Keratinocyte (primary cell): ENCODE data around the gene PRKAG2. TPM values are rescaled to one million over a fixed set of nuclear protein-coding genes. Genes with fewer than 3 reads are reported as not detected.

Source experiments
- DNase-seq: peaks from one replicate; pipeline ENCODE4 v3.0.0-alpha.2; 2011; ENCODE audit warnings: low read depth, missing footprints, low spot score
- FAIRE-seq: peaks from 2 replicates; lab custom pipeline; 2011; peaks lifted over from hg19 to GRCh38; lab: Jason Lieb, UNC
- H2AFZ ChIP-seq: 2 replicates; pipeline ENCODE4 v1.6.0; 2012; ENCODE audit warnings: low read length, control low read depth, inconsistent platforms; ENCODE audit not compliant: control insufficient read depth
- H3K27ac ChIP-seq: 2 replicates; pipeline ENCODE4 v1.5.1; 2011; ENCODE audit warnings: low read length; ENCODE audit not compliant: control insufficient read depth, insufficient read depth
- H3K27me3 ChIP-seq: 3 replicates; pipeline ENCODE4 v1.6.0; 2011; ENCODE audit warnings: low read length; ENCODE audit not compliant: control insufficient read depth, insufficient read depth; ENCODE audit errors: extremely low read depth
- H3K36me3 ChIP-seq, 2 experiments: 2 replicates in 1 of 2; 3 replicates in 1 of 2; pipeline ENCODE4 v1.5.1; 2011; ENCODE audit warnings: low read length in 2 of 2, mild to moderate bottlenecking in 1 of 2; ENCODE audit not compliant: control insufficient read depth in 2 of 2, insufficient read depth in 2 of 2; ENCODE audit errors: extremely low read depth in 1 of 2
- H3K4me1 ChIP-seq: 3 replicates; pipeline ENCODE4 v1.5.1; 2011; ENCODE audit warnings: low read length; ENCODE audit not compliant: control insufficient read depth, insufficient read depth; ENCODE audit errors: extremely low read depth
- H3K4me2 ChIP-seq: 3 replicates; pipeline ENCODE4 v1.6.0; 2011; ENCODE audit warnings: low read depth, low read length; ENCODE audit not compliant: control insufficient read depth, insufficient read depth; ENCODE audit errors: extremely low read depth
- H3K4me3 ChIP-seq, 3 experiments: fragments of 200-600 bp in 1 of 3; sonication (generic) in 1 of 3; 2 replicates in 2 of 3; 3 replicates in 1 of 3; pipeline ENCODE4 v1.5.1; 2011 to 2016; ENCODE audit warnings: low read length in 3 of 3, mild to moderate bottlenecking in 3 of 3, control low read depth in 2 of 3, inconsistent platforms in 1 of 3, low read depth in 1 of 3, mixed read lengths in 1 of 3, mixed run types in 1 of 3, moderate library complexity in 1 of 3; ENCODE audit not compliant: control insufficient read depth in 2 of 3, insufficient read depth in 2 of 3; ENCODE audit errors: extremely low read depth in 1 of 3
- H3K79me2 ChIP-seq: 2 replicates; pipeline ENCODE4 v1.6.0; 2012; ENCODE audit warnings: low read length; ENCODE audit not compliant: control insufficient read depth, insufficient read depth
- H3K9ac ChIP-seq: 3 replicates; pipeline ENCODE4 v1.6.0; 2011; ENCODE audit warnings: low read length; ENCODE audit not compliant: control insufficient read depth, insufficient read depth; ENCODE audit errors: extremely low read depth
- H3K9me1 ChIP-seq: 3 replicates; pipeline ENCODE4 v1.6.0; 2011; ENCODE audit warnings: low read length; ENCODE audit not compliant: control insufficient read depth, insufficient read depth; ENCODE audit errors: extremely low read depth
- H3K9me3 ChIP-seq: 2 replicates; pipeline ENCODE4 v1.5.1; 2012; ENCODE audit warnings: low read depth, low read length; ENCODE audit not compliant: control insufficient read depth
- H4K20me1 ChIP-seq: 3 replicates; pipeline ENCODE4 v1.6.0; 2011; ENCODE audit warnings: low read length; ENCODE audit not compliant: control insufficient read depth, insufficient read depth; ENCODE audit errors: extremely low read depth
- EZH2 ChIP-seq: IDR thresholded peaks from one replicate; pipeline ENCODE4 v1.6.1; 2012; ENCODE audit warnings: inconsistent platforms, mild to moderate bottlenecking, low read length, moderate library complexity
- dilution Hi-C: fragments of 300-500 bp; cut with MboI; formaldehyde crosslinking; loops from one replicate; pipeline ENCODE4 v1.7.0; 2020; ENCODE audit warnings: low sequenced_read_pairs; ENCODE audit not compliant: extremely low pct_ligation_motif_present
- polyA plus RNA-seq, 5 experiments: library from polyadenylated mRNA; depleted of rRNA in 3 of 5; stranded (reverse) in 3 of 5; stranded (forward) in 1 of 5; unstranded in 1 of 5; fragments of >200 nt; gene quantifications; 1 replicate in 1 of 5; 2 replicates in 3 of 5; 3 replicates in 1 of 5; pipeline versions ENCODE4 v1.2.1 to v1.2.3, GENCODE V29; 2011 to 2012; ENCODE audit warnings: missing spikeins in 2 of 5, low read depth in 1 of 5, low replicate concordance in 1 of 5
- TF ChIP-seq, protein P1 (sequence below), 3 experiments: IDR thresholded peaks in 1 of 3; conservative IDR thresholded peaks in 1 of 3; optimal IDR thresholded peaks in 1 of 3; 2 replicates in 2 of 3; 3 replicates in 1 of 3; pipeline versions ENCODE3 to v1.5.1; 2011; ENCODE audit warnings: low read length in 3 of 3, mild to moderate bottlenecking in 3 of 3, moderate library complexity in 2 of 3, control low read depth in 1 of 3, inconsistent platforms in 1 of 3; ENCODE audit not compliant: insufficient read depth in 2 of 3; ENCODE audit errors: extremely low read depth in 1 of 3

Gene PRKAG2
- polyA plus RNA-seq, 1 donor (not counting 4 experiments of a cell fraction or from before 2014, with no cell fraction given): 39.5 TPM

DNA sequence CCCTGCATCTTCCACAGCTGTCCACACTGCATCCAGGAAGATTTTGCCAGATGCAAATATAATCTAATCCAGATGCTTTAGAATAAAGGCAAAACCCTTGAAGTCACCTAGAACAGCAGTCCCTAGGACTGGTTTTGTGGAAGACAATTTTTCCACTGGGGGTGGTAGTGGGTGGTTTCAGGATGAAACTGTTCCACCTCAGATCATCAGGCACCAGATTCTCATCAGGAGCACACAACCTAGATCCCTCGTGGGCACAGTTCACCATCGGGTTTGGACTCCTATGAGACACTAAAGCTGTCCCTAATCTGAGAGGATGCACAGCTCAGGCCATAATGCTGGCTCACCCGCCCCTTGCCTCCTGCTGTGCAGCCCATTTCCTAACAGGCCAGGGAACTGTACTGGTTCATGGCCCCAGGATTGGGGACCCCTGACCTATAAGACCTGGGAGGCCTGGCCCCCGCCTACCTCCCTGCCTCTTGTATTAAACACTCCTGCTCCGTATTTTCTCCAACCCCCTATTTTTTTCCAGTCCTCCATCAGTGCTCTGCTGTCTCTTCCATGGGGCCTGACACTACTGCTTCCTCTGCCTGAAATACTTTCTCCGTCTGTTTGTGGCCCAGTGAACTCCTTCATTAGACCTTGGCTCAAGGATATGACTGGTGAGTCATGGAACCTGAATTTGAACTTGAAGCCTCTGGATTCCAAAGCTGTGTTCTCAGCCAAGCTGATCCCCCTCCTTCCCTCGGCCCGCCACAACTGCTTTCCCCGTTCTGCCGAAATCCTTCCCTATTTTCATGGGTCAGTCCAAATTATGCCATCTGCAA, 277.3 kb downstream of the PRKAG2 start:
- Histone ChIP-seq H3K9me3 (no peaks in the 10 kb centered on the region), H3K9me1 (no peaks in the 10 kb centered on the region), H3K4me1 (peaks cover 37% of the 10 kb centered on the region), H4K20me1 (no peaks in the 10 kb centered on the region), H3K36me3 (peaks cover 3% of the 10 kb centered on the region in 2 experiments), H3K27me3 (no peaks in the 10 kb centered on the region), H3K4me2 (peak overlapping the region; percentile 70), H3K9ac (peak overlapping the region; percentile 29), H3K27ac (peak overlapping the region; percentile 65), H3K79me2 (peaks cover 42% of the 10 kb centered on the region), H3K4me3 (peak overlapping the region in 2 of 3 experiments; percentile 13 to 16), H2AFZ (no peak overlapping the region)
- TF ChIP-seq, protein P1, sequence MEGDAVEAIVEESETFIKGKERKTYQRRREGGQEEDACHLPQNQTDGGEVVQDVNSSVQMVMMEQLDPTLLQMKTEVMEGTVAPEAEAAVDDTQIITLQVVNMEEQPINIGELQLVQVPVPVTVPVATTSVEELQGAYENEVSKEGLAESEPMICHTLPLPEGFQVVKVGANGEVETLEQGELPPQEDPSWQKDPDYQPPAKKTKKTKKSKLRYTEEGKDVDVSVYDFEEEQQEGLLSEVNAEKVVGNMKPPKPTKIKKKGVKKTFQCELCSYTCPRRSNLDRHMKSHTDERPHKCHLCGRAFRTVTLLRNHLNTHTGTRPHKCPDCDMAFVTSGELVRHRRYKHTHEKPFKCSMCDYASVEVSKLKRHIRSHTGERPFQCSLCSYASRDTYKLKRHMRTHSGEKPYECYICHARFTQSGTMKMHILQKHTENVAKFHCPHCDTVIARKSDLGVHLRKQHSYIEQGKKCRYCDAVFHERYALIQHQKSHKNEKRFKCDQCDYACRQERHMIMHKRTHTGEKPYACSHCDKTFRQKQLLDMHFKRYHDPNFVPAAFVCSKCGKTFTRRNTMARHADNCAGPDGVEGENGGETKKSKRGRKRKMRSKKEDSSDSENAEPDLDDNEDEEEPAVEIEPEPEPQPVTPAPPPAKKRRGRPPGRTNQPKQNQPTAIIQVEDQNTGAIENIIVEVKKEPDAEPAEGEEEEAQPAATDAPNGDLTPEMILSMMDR (optimal IDR thresholded peaks at IDR 0.05 in 1 of 3, IDR thresholded peaks at IDR 0.05 in 1 of 3, conservative IDR thresholded peaks at IDR 0.05 in 1 of 3; ENCODE audit: extremely low read depth in 1 of 3, insufficient read depth in 2 of 3, low read length in 3 of 3): no peak
- no peak for TF ChIP-seq EZH2
- FAIRE-seq (peak; percentile 90), DNase-seq (no peak)
- dilution Hi-C loops: no loop called here

DNA sequence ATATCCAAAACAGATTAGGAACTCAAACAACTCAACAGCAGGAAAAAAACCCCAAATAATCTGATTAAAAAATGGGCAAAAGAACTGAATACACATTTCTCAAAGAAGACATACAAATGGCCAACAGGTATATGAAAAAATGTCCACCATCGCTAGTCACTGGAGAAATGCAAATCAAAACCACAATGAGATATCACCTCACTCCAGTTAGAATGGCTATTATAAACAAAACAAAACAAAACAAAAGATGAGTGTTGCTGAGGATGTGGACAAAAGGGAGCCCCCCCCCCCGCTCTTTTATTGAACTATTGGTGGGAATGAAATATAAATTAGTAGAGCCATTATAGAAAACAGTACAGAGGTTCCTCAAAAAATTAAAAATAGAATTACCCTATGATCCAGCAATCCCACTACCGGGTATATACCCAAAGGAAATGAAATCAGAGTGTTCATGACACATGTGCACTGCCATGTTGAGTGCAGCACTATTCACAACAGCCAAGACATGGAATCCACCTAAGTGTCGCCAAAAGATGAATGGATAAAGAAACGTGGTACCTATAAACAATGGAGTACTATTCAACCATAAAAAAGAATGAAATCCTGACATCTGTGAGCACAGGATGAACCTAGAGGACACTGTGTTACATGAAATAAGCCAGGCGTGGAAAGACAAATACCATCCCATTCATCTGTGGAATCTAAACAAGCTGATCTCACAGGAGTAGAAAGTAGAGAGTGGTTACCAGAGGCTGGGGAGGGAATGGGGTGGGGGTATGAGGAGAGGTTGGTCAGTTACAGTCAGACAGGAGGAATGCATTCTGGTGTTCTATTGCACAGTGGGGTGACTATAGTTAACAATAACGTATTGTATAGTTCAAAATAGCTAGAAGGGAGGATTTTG, 279.1 kb downstream of the PRKAG2 start:
- dilution Hi-C loops: no loop called here
- peaks cover 47% of the 10 kb centered on the region for H3K4me1 ChIP-seq
- H3K4me3 ChIP-seq: no peak overlapping the region
- H3K27me3 ChIP-seq: no peaks in the 10 kb centered on the region
- peak overlapping the region; percentile 24 for H3K4me2 ChIP-seq
- TF ChIP-seq EZH2: no peak
- TF ChIP-seq, protein P1 (optimal IDR thresholded peaks at IDR 0.05 in 1 of 3, IDR thresholded peaks at IDR 0.05 in 1 of 3, conservative IDR thresholded peaks at IDR 0.05 in 1 of 3; ENCODE audit: extremely low read depth in 1 of 3, insufficient read depth in 2 of 3, low read length in 3 of 3): no peak
- H4K20me1 ChIP-seq: no peaks in the 10 kb centered on the region
- H2AFZ ChIP-seq: no peak overlapping the region
- H3K79me2 ChIP-seq: peaks cover 32% of the 10 kb centered on the region
- H3K9me3 ChIP-seq: no peaks in the 10 kb centered on the region
- DNase-seq (peak; percentile 79), FAIRE-seq (peak; percentile 85)
- H3K9me1 ChIP-seq: no peaks in the 10 kb centered on the region
- peak overlapping the region; percentile 74 for H3K27ac ChIP-seq
- H3K36me3 ChIP-seq: peaks cover 3% of the 10 kb centered on the region in 2 experiments
- no peak overlapping the region for H3K9ac ChIP-seq
